GM12892 (cell line): Measurements from ENCODE around the gene TAMM41.

Experiments used
- POLR2A ChIP-seq: IDR thresholded peaks from 2 replicates; pipeline ENCODE4 v1.6.1; 2011; ENCODE audit warnings: low read depth, low read length, control low read depth
- POLR2AphosphoS5 ChIP-seq: IDR thresholded peaks from 2 replicates; pipeline ENCODE4 v1.6.1; 2011; ENCODE audit warnings: low read depth, low read length, control low read depth
- TAF1 ChIP-seq: IDR thresholded peaks from 2 replicates; pipeline ENCODE4 v1.6.1; 2011; ENCODE audit warnings: low read depth, mild to moderate bottlenecking, control low read depth, low read length, borderline replicate concordance

GRCh38 chr3:11794927-11795326 is 51.8 kb downstream of the TAMM41 start:
- TF ChIP-seq POLR2A (no peak), TAF1 (no peak), POLR2AphosphoS5 (no peak)
